GM13976 (cell line): ENCODE measurements around the gene FNDC3B.

Source experiments
- DNase-seq: peaks from one replicate; pipeline ENCODE4 v3.0.0; 2012; ENCODE audit warnings: low spot score
- CTCF ChIP-seq: IDR thresholded peaks from 2 replicates; pipeline ENCODE4 v1.5.1; 2012; ENCODE audit warnings: borderline replicate concordance, mild to moderate bottlenecking; ENCODE audit not compliant: insufficient read depth; ENCODE audit errors: extremely low read depth, missing control alignments, control extremely low read depth
- in situ Hi-C: fragments of 300-500 bp; cut with MboI; formaldehyde crosslinking; loops from one replicate; pipeline ENCODE4 v1.12.0; 2022; ENCODE audit warnings: low sequenced_read_pairs, mixed read lengths, inconsistent platforms; ENCODE audit not compliant: unreplicated experiment

FNDC3B gene

GRCh38 chr3:172282850-172283249, 243.5 kb downstream of the FNDC3B start:
- TF ChIP-seq CTCF: no peak
- in situ Hi-C loops: no loop called here
- DNase-seq: no peak

GRCh38 chr3:172283841-172284357, 244.5 kb downstream of the FNDC3B start:
- in situ Hi-C loops: no loop called here
- no peak for DNase-seq
- no peak for TF ChIP-seq CTCF

- no peak for DNase-seq
- TF ChIP-seq CTCF: no peak
- in situ Hi-C loops: no loop called here
These were observed 246.5 kb downstream of the FNDC3B start for GRCh38 chr3:172285844-172286243.

- DNase-seq: no peak
- in situ Hi-C loops: no loop called here
These were observed 247.3 kb downstream of the FNDC3B start for GRCh38 chr3:172286548-172287148.

GRCh38 chr3:172287937-172288477, 248.6 kb downstream of the FNDC3B start:
- DNase-seq: no peak
- in situ Hi-C loops: no loop called here
- TF ChIP-seq CTCF: no peak

More at GRCh38 chr3:172286548-172287148, 247.3 kb downstream of the FNDC3B start:
- no peak for TF ChIP-seq CTCF

GRCh38 chr3:172288651-172289050, 249.3 kb downstream of the FNDC3B start:
- no peak for TF ChIP-seq CTCF
- DNase-seq: no peak
- in situ Hi-C loops: no loop called here
